Measurements from ENCODE around the gene PET117.
A peak's percentile ranks its signal among the peaks of the same experiment; 100 is the strongest.

The PET117 gene

GRCh38 chr20:18164356-18164755, 26.7 kb downstream of the PET117 start:
- ATAC-seq (ENCODE audit: insufficient read depth, low read depth) (no peak), DNase-seq (no peak)
- Histone ChIP-seq H2AFZ (ENCODE audit: low read depth, low read length) (no peak overlapping the region), H3K9me3 (ENCODE audit: insufficient read depth, low read length, severe bottlenecking) (no peaks in the 10 kb centered on the region), H3K4me2 (ENCODE audit: insufficient read depth, low read length) (no peak overlapping the region), H3K27ac (ENCODE audit: low read length) (no peak overlapping the region), H3K9ac (ENCODE audit: low read depth, low read length) (no peak overlapping the region), H3K79me2 (ENCODE audit: insufficient read depth, low read length) (peaks cover 13% of the 10 kb centered on the region; the same call in 1 of the 2 replicates), H3K4me3 (ENCODE audit: low read depth in 1 of 2, low read length in 2 of 2) (no peak overlapping the region), H3K4me1 (ENCODE audit: insufficient read depth, low read length) (no peaks in the 10 kb centered on the region), H3K36me3 (ENCODE audit: insufficient read depth, low read length) (peaks cover 76% of the 10 kb centered on the region), H3K27me3 (ENCODE audit: insufficient read depth, low read length, poor library complexity) (no peaks in the 10 kb centered on the region), H4K20me1 (ENCODE audit: insufficient read depth, low read length) (peaks cover 6% of the 10 kb centered on the region; the same call in 1 of the 2 replicates)
- TF ChIP-seq EZH2 (IDR thresholded peaks at IDR 0.05; ENCODE audit: borderline replicate concordance, low read depth, low read length, severe bottlenecking) (no peak), CTCF (IDR thresholded peaks at IDR 0.05; ENCODE audit: borderline replicate concordance, extremely low read depth, low read length, poor library complexity, severe bottlenecking) (no peak)

- Histone ChIP-seq H3K27ac (ENCODE audit: low read length) (no peak overlapping the region), H3K4me1 (ENCODE audit: insufficient read depth, low read length) (no peaks in the 10 kb centered on the region), H3K36me3 (ENCODE audit: insufficient read depth, low read length) (peaks cover 79% of the 10 kb centered on the region), H2AFZ (ENCODE audit: low read depth, low read length) (no peak overlapping the region), H3K9me3 (ENCODE audit: insufficient read depth, low read length, severe bottlenecking) (no peaks in the 10 kb centered on the region), H3K79me2 (ENCODE audit: insufficient read depth, low read length) (peaks cover 14% of the 10 kb centered on the region; the same call in 1 of the 2 replicates), H3K4me2 (ENCODE audit: insufficient read depth, low read length) (no peak overlapping the region), H3K4me3 (ENCODE audit: low read depth in 1 of 2, low read length in 2 of 2) (no peak overlapping the region), H3K27me3 (ENCODE audit: insufficient read depth, low read length, poor library complexity) (no peaks in the 10 kb centered on the region), H3K9ac (ENCODE audit: low read depth, low read length) (no peak overlapping the region), H4K20me1 (ENCODE audit: insufficient read depth, low read length) (peaks cover 6% of the 10 kb centered on the region; the same call in 1 of the 2 replicates)
- DNase-seq = no peak
- TF ChIP-seq EZH2 (IDR thresholded peaks at IDR 0.05; ENCODE audit: borderline replicate concordance, low read depth, low read length, severe bottlenecking) (no peak), CTCF (IDR thresholded peaks at IDR 0.05; ENCODE audit: borderline replicate concordance, extremely low read depth, low read length, poor library complexity, severe bottlenecking) (no peak)
- ATAC-seq (ENCODE audit: insufficient read depth, low read depth) = peak; percentile 31; the same call in 1 of the 3 replicates
These were observed 27.9 kb downstream of the PET117 start for GRCh38 chr20:18165553-18165952.

- Histone ChIP-seq H3K9me3 (ENCODE audit: insufficient read depth, low read length, severe bottlenecking) (no peaks in the 10 kb centered on the region), H3K36me3 (ENCODE audit: insufficient read depth, low read length) (peaks cover 84% of the 10 kb centered on the region), H3K27ac (ENCODE audit: low read length) (no peak overlapping the region), H3K4me2 (ENCODE audit: insufficient read depth, low read length) (no peak overlapping the region), H3K4me3 (ENCODE audit: low read depth in 1 of 2, low read length in 2 of 2) (no peak overlapping the region), H3K9ac (ENCODE audit: low read depth, low read length) (no peak overlapping the region), H4K20me1 (ENCODE audit: insufficient read depth, low read length) (peaks cover 6% of the 10 kb centered on the region; the same call in 1 of the 2 replicates), H3K79me2 (ENCODE audit: insufficient read depth, low read length) (peaks cover 14% of the 10 kb centered on the region; the same call in 1 of the 2 replicates), H3K4me1 (ENCODE audit: insufficient read depth, low read length) (no peaks in the 10 kb centered on the region), H3K27me3 (ENCODE audit: insufficient read depth, low read length, poor library complexity) (no peaks in the 10 kb centered on the region), H2AFZ (ENCODE audit: low read depth, low read length) (no peak overlapping the region)
- no peak for ATAC-seq (ENCODE audit: insufficient read depth, low read depth)
- no peak for TF ChIP-seq EZH2 (IDR thresholded peaks at IDR 0.05; ENCODE audit: borderline replicate concordance, low read depth, low read length, severe bottlenecking)
- DNase-seq = no peak
These were observed 28.7 kb downstream of the PET117 start for GRCh38 chr20:18166241-18166881.

GRCh38 chr20:18166950-18167349, 29.3 kb downstream of the PET117 start:
- Histone ChIP-seq H2AFZ (ENCODE audit: low read depth, low read length) (no peak overlapping the region), H3K27me3 (ENCODE audit: insufficient read depth, low read length, poor library complexity) (no peaks in the 10 kb centered on the region), H3K36me3 (ENCODE audit: insufficient read depth, low read length) (peaks cover 83% of the 10 kb centered on the region), H3K9me3 (ENCODE audit: insufficient read depth, low read length, severe bottlenecking) (no peaks in the 10 kb centered on the region), H3K4me3 (ENCODE audit: low read depth in 1 of 2, low read length in 2 of 2) (no peak overlapping the region), H3K4me2 (ENCODE audit: insufficient read depth, low read length) (no peak overlapping the region), H3K4me1 (ENCODE audit: insufficient read depth, low read length) (no peaks in the 10 kb centered on the region), H3K9ac (ENCODE audit: low read depth, low read length) (no peak overlapping the region), H4K20me1 (ENCODE audit: insufficient read depth, low read length) (peaks cover 6% of the 10 kb centered on the region; the same call in 1 of the 2 replicates), H3K27ac (ENCODE audit: low read length) (no peak overlapping the region), H3K79me2 (ENCODE audit: insufficient read depth, low read length) (peaks cover 14% of the 10 kb centered on the region; the same call in 1 of the 2 replicates)
- no peak for ATAC-seq (ENCODE audit: insufficient read depth, low read depth)
- no peak for DNase-seq
- TF ChIP-seq CTCF (IDR thresholded peaks at IDR 0.05; ENCODE audit: borderline replicate concordance, extremely low read depth, low read length, poor library complexity, severe bottlenecking) (no peak), EZH2 (IDR thresholded peaks at IDR 0.05; ENCODE audit: borderline replicate concordance, low read depth, low read length, severe bottlenecking) (no peak)
